HG03439 (cell line): ENCODE data around the gene NME2.
"Not testable (repeated sequence)": the region's sequence is repeated elsewhere in the genome, so short reads cannot be mapped to it uniquely, and the experiment has no call there.

ENCODE experiments used
- ATAC-seq: cut with Tn5 transposase; IDR thresholded peaks from one replicate; pipeline ENCODE4 v1.9.1; 2021; ENCODE audit warnings: mild to moderate bottlenecking, moderate library complexity; ENCODE audit not compliant: unreplicated experiment

The NME2 gene

GRCh38 chr17:51166198-51166986, at the start of gene NME2:
NME2 (plus strand) TSS chr17:51166411; CDS start chr17:51166831, 420 bp downstream.
- peak; percentile 79 for ATAC-seq

GRCh38 chr17:51118330-51119195, 47.6 kb upstream of the NME2 start:
- no peak for ATAC-seq

GRCh38 chr17:51119415-51120356, 46.5 kb upstream of the NME2 start:
- ATAC-seq: peak; percentile 21

GRCh38 chr17:51120357-51120738, 45.9 kb upstream of the NME2 start:
- peak; percentile 29 for ATAC-seq

DNA sequence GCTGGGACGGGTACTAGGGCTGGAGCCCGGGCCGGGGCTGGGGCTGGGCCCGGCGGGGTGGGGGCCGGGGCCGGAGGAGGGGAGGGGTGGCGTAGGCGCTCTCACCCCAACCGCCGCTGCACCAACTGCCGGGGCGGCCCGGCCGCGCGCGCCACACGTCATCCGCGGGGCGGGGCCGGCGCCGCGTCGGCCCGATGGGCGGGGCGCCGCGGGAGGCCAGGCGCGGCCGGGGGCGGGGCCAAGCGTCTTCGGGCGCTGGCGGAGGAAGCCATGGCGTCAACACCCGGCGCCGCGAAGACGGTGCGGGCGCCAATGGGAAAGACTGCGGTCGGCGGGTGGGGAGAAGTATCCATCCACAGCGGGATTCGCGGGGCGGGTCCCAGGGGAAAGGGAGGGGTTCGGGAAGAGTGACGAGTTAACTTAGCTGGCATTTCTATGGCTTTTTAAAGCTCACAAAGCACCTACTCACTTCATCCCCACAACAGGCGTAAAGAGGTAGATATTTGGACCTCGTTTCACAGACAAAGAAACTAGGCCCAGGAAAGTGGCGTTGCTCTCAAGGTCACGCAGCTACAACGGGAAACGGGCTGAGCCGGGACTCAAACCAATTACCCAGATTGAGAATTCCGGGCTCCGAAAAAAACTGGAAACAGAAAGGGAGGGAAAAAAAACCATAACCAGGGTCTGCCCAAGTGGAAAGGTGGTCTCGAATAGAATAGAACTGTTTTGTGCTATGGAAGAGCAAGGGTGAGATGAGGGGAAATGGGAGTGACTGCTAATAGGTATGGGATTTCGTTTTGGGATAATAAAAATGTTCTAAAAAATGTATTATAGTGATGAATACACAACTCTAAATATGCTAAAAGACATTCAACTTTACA, 45.2 kb upstream of the NME2 start, which contains the start of gene SPAG9:
Gene SPAG9, minus strand, starts transcription at position 130 of the 881 bp plus-strand sequence. CDS start 212 bp downstream, outside the sequence.
- peak; percentile 70 for ATAC-seq

- ATAC-seq: peak; percentile 30
Observed at GRCh38 chr17:51121620-51122472, 44.4 kb upstream of the NME2 start.

GRCh38 chr17:51122473-51123115, 43.6 kb upstream of the NME2 start:
- ATAC-seq: not testable (repeated sequence)

DNA sequence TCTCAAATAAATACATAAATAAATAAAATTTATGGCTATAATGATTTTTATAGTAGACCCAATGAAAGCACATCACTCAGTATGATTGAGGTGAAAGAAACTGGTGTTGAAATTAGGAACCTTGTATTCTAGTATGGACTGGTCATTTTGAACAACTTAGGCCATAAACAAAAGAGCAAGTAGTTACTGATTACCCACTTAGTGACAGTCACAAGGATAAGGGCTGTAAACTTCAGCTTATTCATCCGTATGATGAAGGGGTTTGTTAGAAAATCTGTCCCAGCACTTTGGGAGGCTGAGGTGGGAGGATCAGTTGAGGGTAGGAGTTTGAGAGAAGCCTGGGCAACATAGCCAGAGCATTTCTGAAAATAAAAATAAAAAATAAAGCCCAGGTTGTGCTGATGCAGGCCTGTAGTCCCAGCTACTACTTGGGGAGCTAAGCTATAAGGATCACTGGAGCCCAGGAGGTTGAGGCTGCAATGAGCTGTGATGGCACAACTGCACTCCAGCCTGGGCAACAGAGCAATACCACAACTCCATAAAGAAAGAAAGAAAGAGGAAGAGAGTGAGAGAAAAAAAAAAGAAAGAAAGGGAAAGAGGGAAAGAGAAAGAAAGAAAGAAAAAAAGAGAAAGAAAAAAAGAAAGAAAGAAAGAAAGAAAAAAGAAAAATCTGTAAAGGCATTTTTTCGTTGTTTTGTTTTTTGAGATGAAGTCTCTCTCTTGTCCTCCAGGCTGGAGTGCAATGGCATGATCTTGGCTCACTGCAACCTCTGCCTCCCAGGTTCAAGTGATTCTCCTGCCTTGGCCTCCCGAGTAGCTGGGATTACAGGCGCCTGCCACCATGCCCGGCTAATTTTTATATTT, 41.3 kb upstream of the NME2 start:
- ATAC-seq: no peak

- no peak for ATAC-seq
Observed at GRCh38 chr17:51128076-51128475, 38.1 kb upstream of the NME2 start.

DNA sequence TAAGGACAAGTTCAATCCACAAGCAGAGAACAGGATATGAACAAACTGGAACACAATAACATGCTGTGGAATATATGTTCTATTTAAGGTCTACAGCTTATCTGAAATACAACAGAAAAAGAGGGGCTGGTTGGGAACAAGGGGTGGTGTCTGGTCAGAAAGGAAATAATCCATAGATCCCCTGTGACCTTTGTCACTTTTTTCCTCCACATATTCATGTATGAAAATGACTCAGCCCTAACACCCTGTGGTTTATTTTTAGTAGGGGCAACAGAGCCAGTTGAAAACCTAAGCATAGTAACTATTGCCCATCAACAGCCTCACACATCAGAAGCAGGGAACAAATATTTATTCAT, 33.3 kb upstream of the NME2 start:
- peak; percentile 49 for ATAC-seq

GRCh38 chr17:51133365-51133764, 32.8 kb upstream of the NME2 start:
- ATAC-seq: no peak

DNA sequence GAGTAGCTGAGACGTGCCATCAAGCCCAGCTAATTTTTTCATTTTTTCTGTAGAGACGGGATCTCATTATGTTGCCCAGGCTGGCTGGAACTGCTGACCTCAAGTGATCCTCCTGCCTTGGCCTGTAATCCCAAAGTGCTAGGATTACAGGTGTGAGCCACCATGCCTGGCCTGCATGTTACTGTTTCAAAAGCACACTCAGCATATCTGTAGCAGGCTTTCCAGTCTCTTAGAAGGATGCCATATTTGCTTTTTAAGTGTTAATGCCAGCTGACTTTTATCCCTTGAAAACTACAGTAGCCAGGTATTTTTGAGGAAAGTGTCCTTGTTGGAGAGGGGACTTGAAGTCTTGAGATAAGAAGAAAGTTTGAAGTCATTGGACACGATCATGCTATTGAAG, 30.3 kb upstream of the NME2 start:
- ATAC-seq: no peak

DNA sequence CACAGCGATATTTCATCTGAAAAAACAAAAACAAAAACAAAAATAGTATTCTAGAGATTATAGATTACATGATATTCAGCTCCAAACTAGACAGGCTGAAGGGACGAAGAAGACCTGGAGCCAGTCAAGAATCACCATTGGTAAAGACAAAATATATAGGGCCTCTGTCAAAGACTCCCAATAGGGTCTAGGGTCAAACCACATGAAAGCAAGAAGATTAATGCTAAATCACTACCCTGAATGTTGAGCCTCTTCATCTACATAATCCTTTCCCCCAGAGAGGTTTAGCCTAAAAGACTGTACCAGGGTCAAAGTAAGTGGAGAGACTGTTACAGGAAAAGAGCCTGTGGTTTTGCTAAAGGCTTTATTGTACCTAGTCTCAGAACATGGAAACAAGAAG, 23.6 kb upstream of the NME2 start:
- no peak for ATAC-seq

DNA sequence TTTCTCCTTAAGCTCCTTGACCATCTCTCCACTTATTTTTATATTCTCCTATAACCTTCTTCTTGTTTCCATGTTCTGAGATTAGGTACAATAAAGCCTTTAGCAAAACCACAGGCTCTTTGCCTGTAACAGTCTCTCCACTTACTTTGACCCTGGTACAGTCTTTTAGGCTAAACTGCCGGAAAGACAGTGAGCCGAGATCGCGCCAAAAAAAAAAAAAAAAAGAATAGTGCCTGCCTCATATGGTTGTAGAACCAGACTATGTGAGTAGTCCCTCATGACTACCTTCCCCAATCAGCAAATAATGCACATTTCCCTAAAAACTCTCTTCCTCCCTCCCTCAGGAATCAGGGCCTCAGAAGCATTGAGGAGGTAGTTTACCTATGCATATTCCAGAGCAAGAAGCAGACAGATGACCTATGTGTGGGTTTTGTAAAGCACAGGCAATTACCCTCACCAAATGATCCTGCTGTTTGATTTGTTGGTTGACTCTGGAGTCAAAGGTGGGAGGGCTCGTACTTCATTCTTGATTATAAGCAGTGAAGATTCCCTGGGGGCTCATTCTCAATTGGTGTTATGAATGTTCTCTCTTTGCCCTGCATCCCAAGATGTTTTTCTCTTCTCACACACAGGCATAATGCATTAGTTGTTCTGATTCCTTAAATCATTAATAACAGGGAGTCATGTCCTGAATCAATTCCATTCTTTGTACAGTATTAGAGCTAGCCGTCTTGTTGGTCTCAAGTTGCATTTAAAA, 21.8 kb upstream of the NME2 start:
- ATAC-seq: no peak

- peak; percentile 51 for ATAC-seq
Observed at GRCh38 chr17:51147650-51148049, 18.6 kb upstream of the NME2 start.

DNA sequence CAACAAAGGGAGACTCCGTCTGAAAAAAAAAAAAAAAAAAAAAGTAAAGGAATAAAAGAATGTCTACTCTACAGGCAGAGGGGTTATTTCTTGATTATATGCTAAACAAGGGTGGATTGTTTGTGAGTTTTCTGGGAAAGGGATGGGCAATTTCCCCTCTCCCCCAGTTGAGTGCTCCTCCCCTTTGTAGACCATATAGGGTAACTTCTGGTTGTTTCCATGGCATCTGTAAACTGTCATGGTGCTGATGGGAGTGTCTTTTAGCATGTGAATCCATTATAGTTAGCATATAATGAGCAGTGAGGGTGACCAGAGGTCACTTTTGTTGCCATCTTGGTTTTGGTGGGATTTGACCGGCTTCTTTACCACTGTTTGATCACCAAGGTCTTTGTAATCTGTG, 17.0 kb upstream of the NME2 start:
- no peak for ATAC-seq

GRCh38 chr17:51150932-51151331, 15.3 kb upstream of the NME2 start:
- no peak for ATAC-seq
